GM20431 (cell line): ENCODE results near the gene BDH1.
"Not testable (repeated sequence)": the region's sequence is repeated elsewhere in the genome, so short reads cannot be mapped to it uniquely, and the experiment has no call there.

Experiments used
- in situ Hi-C: fragments of 300-500 bp; cut with MseI, MboI; formaldehyde crosslinking; loops from one replicate; pipeline ENCODE4 v1.15.0; 2020; ENCODE audit warnings: low sequenced_read_pairs; ENCODE audit not compliant: unreplicated experiment

BDH1 gene

GRCh38 chr3:197583371-197583770, 27.6 kb upstream of the BDH1 start:
- in situ Hi-C loops = loop anchor here (25.0 kb wide), 1 partner anchor 104 kb away; no protein-coding TSS in a partner anchor

GRCh38 chr3:197580253-197580691, 24.5 kb upstream of the BDH1 start:
- in situ Hi-C loops = loop anchor here (25.0 kb wide), 1 partner anchor 107 kb away; no protein-coding TSS in a partner anchor

GRCh38 chr3:197578376-197578775, 22.6 kb upstream of the BDH1 start:
- in situ Hi-C loops = loop anchor here (25.0 kb wide), 1 partner anchor 109 kb away; no protein-coding TSS in a partner anchor

- in situ Hi-C loops = loop anchor here (25.0 kb wide), 1 partner anchor 110 kb away; no protein-coding TSS in a partner anchor
Observed at GRCh38 chr3:197577366-197578074, 21.8 kb upstream of the BDH1 start.

- in situ Hi-C loops = loop anchor here (25.0 kb wide), 1 partner anchor 110 kb away; no protein-coding TSS in a partner anchor
Observed at GRCh38 chr3:197576838-197577237, 21.1 kb upstream of the BDH1 start.

GRCh38 chr3:197575362-197575761, 19.6 kb upstream of the BDH1 start:
- in situ Hi-C loops = loop anchor here (25.0 kb wide), 1 partner anchor 112 kb away; no protein-coding TSS in a partner anchor

- in situ Hi-C loops = not testable (repeated sequence)
Observed at GRCh38 chr3:197574396-197574991, 18.7 kb upstream of the BDH1 start.

GRCh38 chr3:197573048-197573767, 17.4 kb upstream of the BDH1 start:
- in situ Hi-C loops = no loop called here

GRCh38 chr3:197571880-197572172, 16.1 kb upstream of the BDH1 start:
- in situ Hi-C loops = not testable (repeated sequence)

- in situ Hi-C loops = not testable (repeated sequence)
Observed at GRCh38 chr3:197571074-197571879, 15.5 kb upstream of the BDH1 start.

- in situ Hi-C loops = not testable (repeated sequence)
Observed at GRCh38 chr3:197569433-197569832, 13.7 kb upstream of the BDH1 start.

- in situ Hi-C loops = no loop called here
Observed at GRCh38 chr3:197567904-197568681, 12.3 kb upstream of the BDH1 start.

GRCh38 chr3:197566155-197566554, 10.4 kb upstream of the BDH1 start:
- in situ Hi-C loops = not testable (repeated sequence)

- in situ Hi-C loops = no loop called here
Observed at GRCh38 chr3:197564097-197564843, 8.5 kb upstream of the BDH1 start.

- in situ Hi-C loops = no loop called here
Observed at GRCh38 chr3:197562398-197563251, 6.9 kb upstream of the BDH1 start.

GRCh38 chr3:197561926-197562325, 6.2 kb upstream of the BDH1 start:
- in situ Hi-C loops = no loop called here

- in situ Hi-C loops = no loop called here
Observed at GRCh38 chr3:197559651-197560050, 3.9 kb upstream of the BDH1 start.
